Endothelial cell of umbilical vein (primary cell): Measurements from ENCODE around the gene CLDN6. TPM values are rescaled to one million over a fixed set of nuclear protein-coding genes. Genes with fewer than 3 reads are reported as not detected.

ENCODE experiments used
- BruUV-seq: library from RNA; stranded (reverse); fragments of 400-500 nt; replicated peaks from 2 replicates; lab custom pipeline; 2021; lab: Mats Ljungman, UMichigan
- CTCF ChIA-PET: fragments of 300-600, 350-600 bp; sonication (Branson Sonifier 250); formaldehyde crosslinking; loops from one replicate; lab custom pipeline; 2021; ENCODE audit warnings: antibody characterized with exemption, inconsistent platforms; lab: Charles Lee
- POLR2A ChIA-PET: fragments of 300-600, 350-600 bp; sonication (Branson Sonifier 250); formaldehyde crosslinking; loops from one replicate; lab custom pipeline; 2021; ENCODE audit warnings: antibody characterized with exemption, inconsistent platforms; lab: Charles Lee
- DNase-seq: peaks from one replicate; pipeline ENCODE4 v3.0.0-alpha.2; 2011; ENCODE audit warnings: low read depth, low spot score
- FAIRE-seq: peaks from 2 replicates; lab custom pipeline; 2011; peaks lifted over from hg19 to GRCh38; lab: Jason Lieb, UNC
- H2AFZ ChIP-seq: 2 replicates; pipeline ENCODE4 v1.6.0; 2012; ENCODE audit warnings: low read depth, low read length, control low read depth, inconsistent platforms
- H3K27ac ChIP-seq: 2 replicates; pipeline ENCODE4 v1.5.1; 2011; ENCODE audit warnings: low read depth, mild to moderate bottlenecking, control low read depth, low read length, moderate library complexity; ENCODE audit not compliant: insufficient read depth
- H3K27me3 ChIP-seq, 2 experiments: 2 replicates each; pipeline versions ENCODE4 v1.6.0 to v1.6.1; 2011; ENCODE audit warnings: low read length in 2 of 2, mixed read lengths in 1 of 2; ENCODE audit not compliant: control insufficient read depth in 2 of 2, insufficient read depth in 2 of 2
- H3K36me3 ChIP-seq, 2 experiments: 2 replicates in 1 of 2; 3 replicates in 1 of 2; pipeline ENCODE4 v1.5.1; 2011; ENCODE audit warnings: low read length in 2 of 2, mild to moderate bottlenecking in 1 of 2, moderate library complexity in 1 of 2; ENCODE audit not compliant: control insufficient read depth in 2 of 2, insufficient read depth in 2 of 2; ENCODE audit errors: extremely low read depth in 1 of 2
- H3K4me1 ChIP-seq: 3 replicates; pipeline ENCODE4 v1.5.1; 2011; ENCODE audit warnings: mild to moderate bottlenecking, low read length; ENCODE audit not compliant: control insufficient read depth, insufficient read depth; ENCODE audit errors: extremely low read depth
- H3K4me2 ChIP-seq: 2 replicates; pipeline ENCODE4 v1.6.1; 2011; ENCODE audit warnings: low read length, control low read depth, mixed read lengths; ENCODE audit not compliant: insufficient read depth
- H3K4me3 ChIP-seq, 3 experiments: fragments of 200-600 bp in 1 of 3; sonication (generic), shearing (Covaris generic) in 1 of 3; replicated peaks in 1 of 3; 2 replicates each; pipeline ENCODE4 v1.5.1; 2011 to 2016; ENCODE audit warnings: control low read depth in 3 of 3, low read length in 3 of 3, mild to moderate bottlenecking in 2 of 3, inconsistent platforms in 1 of 3, low read depth in 1 of 3, moderate library complexity in 1 of 3; ENCODE audit not compliant: insufficient read depth in 1 of 3
- H3K79me2 ChIP-seq: 2 replicates; pipeline ENCODE4 v1.6.0; 2012; ENCODE audit warnings: low read length, inconsistent platforms; ENCODE audit not compliant: control insufficient read depth, insufficient read depth
- H3K9ac ChIP-seq: replicated peaks from 2 replicates; pipeline ENCODE3; 2011; ENCODE audit warnings: low read length, control low read depth; ENCODE audit not compliant: insufficient read depth; ENCODE audit errors: extremely low read depth
- H3K9me1 ChIP-seq: replicated peaks from 3 replicates; pipeline ENCODE4 v1.6.0; 2011; ENCODE audit warnings: mild to moderate bottlenecking, low read length; ENCODE audit not compliant: control insufficient read depth, insufficient read depth; ENCODE audit errors: extremely low read depth
- H3K9me3 ChIP-seq: replicated peaks from 2 replicates; pipeline ENCODE4 v1.5.1; 2012; ENCODE audit warnings: low read length, inconsistent platforms; ENCODE audit not compliant: control insufficient read depth, insufficient read depth
- H4K20me1 ChIP-seq: replicated peaks from 2 replicates; pipeline ENCODE3; 2011; ENCODE audit warnings: mild to moderate bottlenecking, low read length; ENCODE audit not compliant: control insufficient read depth, insufficient read depth; ENCODE audit errors: extremely low read depth
- EZH2 ChIP-seq: IDR thresholded peaks from 2 replicates; pipeline ENCODE4 v1.6.1; 2012; ENCODE audit warnings: borderline replicate concordance, low read depth, mild to moderate bottlenecking, moderate library complexity, low read length, inconsistent platforms; ENCODE audit not compliant: severe bottlenecking
- FOS ChIP-seq: IDR thresholded peaks from 2 replicates; pipeline ENCODE4 v1.6.1; 2011; ENCODE audit warnings: mild to moderate bottlenecking, low read length, moderate library complexity, borderline replicate concordance; ENCODE audit not compliant: insufficient read depth
- GATA2 ChIP-seq: IDR thresholded peaks from 2 replicates; pipeline ENCODE4 v1.7.0; 2011; ENCODE audit warnings: low read depth, mild to moderate bottlenecking, moderate library complexity, mixed read lengths, low read length; ENCODE audit not compliant: insufficient read length, insufficient read depth
- JUN ChIP-seq: IDR thresholded peaks from 2 replicates; pipeline ENCODE4 v1.6.1; 2011; ENCODE audit warnings: borderline replicate concordance, low read depth; ENCODE audit not compliant: insufficient read length, insufficient read depth
- MYC ChIP-seq: IDR thresholded peaks from one replicate; pipeline ENCODE4 v1.6.1; 2011; ENCODE audit warnings: mild to moderate bottlenecking, low read depth, low read length
- POLR2A ChIP-seq: IDR thresholded peaks from 2 replicates; pipeline ENCODE4 v1.6.1; 2012; ENCODE audit warnings: low read depth, mild to moderate bottlenecking, control low read depth, low read length
- POLR2AphosphoS5 ChIP-seq: IDR thresholded peaks from 2 replicates; pipeline ENCODE4 v1.6.1; 2012; ENCODE audit warnings: low read depth, mild to moderate bottlenecking, control low read depth, low read length, moderate library complexity; ENCODE audit not compliant: insufficient read depth
- dilution Hi-C: fragments of 300-500 bp; cut with MboI; formaldehyde crosslinking; loops from one replicate; pipeline ENCODE4 v1.15.0; 2019; ENCODE audit warnings: low sequenced_read_pairs; ENCODE audit not compliant: extremely low pct_ligation_motif_present
- intact Hi-C: fragments of 100-400 bp; cut with micrococcal nuclease; formaldehyde crosslinking; loops from one replicate; pipeline ENCODE4 v1.10.0; 2022
- polyA plus RNA-seq, 4 experiments: library from polyadenylated mRNA; depleted of rRNA in 3 of 4; stranded (reverse) in 3 of 4; unstranded in 1 of 4; fragments of >200 nt; gene quantifications; 2 replicates each; pipeline versions ENCODE4 v1.2.1 to v1.2.3, GENCODE V29; 2011 to 2012; ENCODE audit warnings: missing spikeins in 1 of 4
- total RNA-seq: library from RNA; stranded (reverse); gene quantifications from 2 replicates; pipeline ENCODE4 v1.2.3, GENCODE V29; 2021
- TF ChIP-seq, protein P1 (sequence below): IDR thresholded peaks from 2 replicates; pipeline ENCODE4 v1.6.1; 2011; ENCODE audit not compliant: insufficient read depth, insufficient read length
- TF ChIP-seq, protein P2 (sequence below), 2 donors: IDR thresholded peaks; 1 replicate in 1 of 2; 2 replicates in 1 of 2; pipeline ENCODE4 v1.5.1; 2011; ENCODE audit warnings: low read length in 2 of 2, mild to moderate bottlenecking in 2 of 2, moderate library complexity in 2 of 2, control low read depth in 1 of 2, inconsistent platforms in 1 of 2, low read depth in 1 of 2; ENCODE audit not compliant: insufficient read depth in 1 of 2; ENCODE audit errors: extremely low read depth in 1 of 2

The CLDN6 gene
- total and polyA plus RNA-seq, 2 donors (not counting 3 experiments of a cell fraction or from before 2014, with no cell fraction given), result 0.28 TPM; not detected in 1

DNA sequence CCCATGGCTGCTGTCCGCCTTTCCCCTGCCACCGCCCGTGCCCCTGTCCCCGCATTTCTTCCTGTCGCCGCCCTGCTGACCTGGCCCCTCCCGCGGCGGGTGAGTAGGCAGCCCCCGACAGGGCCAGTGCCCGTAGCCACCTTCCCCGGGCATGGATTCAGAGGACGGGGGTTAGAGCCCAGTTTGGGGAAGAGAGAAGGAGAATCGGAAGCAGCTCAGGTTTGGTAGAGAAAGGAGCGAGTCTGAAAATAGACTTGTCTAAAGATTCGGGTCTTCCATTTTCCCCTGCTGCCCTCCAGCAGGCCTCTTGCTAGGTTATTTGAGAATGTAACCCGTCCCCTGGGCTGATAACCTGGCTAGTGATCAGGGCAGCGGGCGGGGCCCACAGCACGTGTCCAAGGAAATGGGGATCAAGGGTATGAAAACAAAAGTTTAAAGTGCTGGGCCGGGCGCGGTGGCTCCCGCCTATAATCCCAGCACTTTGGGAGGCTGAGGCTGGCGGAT is 13.2 kb downstream of the CLDN6 start:
- H2AFZ ChIP-seq, result peak overlapping the region; percentile 42
- no peaks in the 10 kb centered on the region for H3K36me3 ChIP-seq
- H3K27ac ChIP-seq, result no peak overlapping the region
- DNase-seq (no peak), FAIRE-seq (no peak)
- BruUV-seq, result no TSS peak
- intact Hi-C loops (loop anchor here (1.0 kb wide), 1 partner anchor 15 kb away; the partner anchor contains the start of gene TNFRSF12A), dilution Hi-C loops (no loop called here)
- no peak overlapping the region for H3K9ac ChIP-seq
- no peaks in the 10 kb centered on the region for H3K79me2 ChIP-seq
- no peaks in the 10 kb centered on the region for H3K27me3 ChIP-seq
- CTCF ChIA-PET, result interaction anchor here (3.3 to 3.6 kb wide), 2 partner anchors 15 to 25 kb away, joined by 13 to 97 read pairs; partner anchors contain the start of gene TNFRSF12A
- H3K4me2 ChIP-seq, result peak overlapping the region; percentile 60
- H4K20me1 ChIP-seq, result no peaks in the 10 kb centered on the region
- no peaks in the 10 kb centered on the region for H3K9me3 ChIP-seq
- H3K4me1 ChIP-seq, result peaks cover 16% of the 10 kb centered on the region
- peak overlapping the region in 1 of 3 experiments; percentile 10 for H3K4me3 ChIP-seq
- no peaks in the 10 kb centered on the region for H3K9me1 ChIP-seq
- POLR2A ChIA-PET, result interaction anchor here (2.1 kb wide), 1 partner anchor 16 kb away, joined by 16 read pairs; the partner anchor contains the start of gene TNFRSF12A
- TF ChIP-seq GATA2 (no peak), EZH2 (no peak), POLR2A (no peak), MYC (no peak), JUN (no peak), FOS (no peak), POLR2AphosphoS5 (no peak)
- TF ChIP-seq, protein P1, sequence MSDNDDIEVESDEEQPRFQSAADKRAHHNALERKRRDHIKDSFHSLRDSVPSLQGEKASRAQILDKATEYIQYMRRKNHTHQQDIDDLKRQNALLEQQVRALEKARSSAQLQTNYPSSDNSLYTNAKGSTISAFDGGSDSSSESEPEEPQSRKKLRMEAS, result no peak
- TF ChIP-seq, protein P2, sequence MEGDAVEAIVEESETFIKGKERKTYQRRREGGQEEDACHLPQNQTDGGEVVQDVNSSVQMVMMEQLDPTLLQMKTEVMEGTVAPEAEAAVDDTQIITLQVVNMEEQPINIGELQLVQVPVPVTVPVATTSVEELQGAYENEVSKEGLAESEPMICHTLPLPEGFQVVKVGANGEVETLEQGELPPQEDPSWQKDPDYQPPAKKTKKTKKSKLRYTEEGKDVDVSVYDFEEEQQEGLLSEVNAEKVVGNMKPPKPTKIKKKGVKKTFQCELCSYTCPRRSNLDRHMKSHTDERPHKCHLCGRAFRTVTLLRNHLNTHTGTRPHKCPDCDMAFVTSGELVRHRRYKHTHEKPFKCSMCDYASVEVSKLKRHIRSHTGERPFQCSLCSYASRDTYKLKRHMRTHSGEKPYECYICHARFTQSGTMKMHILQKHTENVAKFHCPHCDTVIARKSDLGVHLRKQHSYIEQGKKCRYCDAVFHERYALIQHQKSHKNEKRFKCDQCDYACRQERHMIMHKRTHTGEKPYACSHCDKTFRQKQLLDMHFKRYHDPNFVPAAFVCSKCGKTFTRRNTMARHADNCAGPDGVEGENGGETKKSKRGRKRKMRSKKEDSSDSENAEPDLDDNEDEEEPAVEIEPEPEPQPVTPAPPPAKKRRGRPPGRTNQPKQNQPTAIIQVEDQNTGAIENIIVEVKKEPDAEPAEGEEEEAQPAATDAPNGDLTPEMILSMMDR (IDR thresholded peaks at IDR 0.05; ENCODE audit: extremely low read depth in 1 of 2, insufficient read depth in 1 of 2, low read depth in 1 of 2, low read length in 2 of 2), result no peak
